Middle frontal gyrus (tissue), 1 donor: ENCODE data around the gene ATE1.

Experiments used
- DNase-seq: peaks from one replicate; pipeline ENCODE4 v3.0.0-alpha.2; 2015; ENCODE audit warnings: low spot score; ENCODE audit errors: extremely low spot score

The ATE1 gene

DNA sequence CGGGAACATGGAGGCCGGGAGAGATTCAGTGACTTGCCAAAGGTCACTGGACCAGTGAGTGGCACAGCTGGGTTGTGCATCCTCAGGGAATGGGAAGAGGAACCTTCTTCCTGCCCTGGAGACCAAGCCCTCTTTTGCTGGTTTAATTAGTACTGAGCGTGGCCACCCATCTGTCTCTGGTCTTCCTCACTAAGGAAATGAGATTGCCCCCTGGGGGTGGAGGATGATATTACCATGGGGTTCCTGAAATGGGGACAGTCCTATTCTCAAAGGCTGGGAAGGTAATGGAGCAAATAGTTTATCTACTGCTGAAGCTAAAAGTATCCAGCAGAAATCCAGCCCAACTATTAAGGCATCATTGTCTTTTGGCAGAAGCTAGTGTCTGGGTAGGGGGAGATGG is 231.0 kb downstream of the ATE1 start:
- no peak for DNase-seq

DNA sequence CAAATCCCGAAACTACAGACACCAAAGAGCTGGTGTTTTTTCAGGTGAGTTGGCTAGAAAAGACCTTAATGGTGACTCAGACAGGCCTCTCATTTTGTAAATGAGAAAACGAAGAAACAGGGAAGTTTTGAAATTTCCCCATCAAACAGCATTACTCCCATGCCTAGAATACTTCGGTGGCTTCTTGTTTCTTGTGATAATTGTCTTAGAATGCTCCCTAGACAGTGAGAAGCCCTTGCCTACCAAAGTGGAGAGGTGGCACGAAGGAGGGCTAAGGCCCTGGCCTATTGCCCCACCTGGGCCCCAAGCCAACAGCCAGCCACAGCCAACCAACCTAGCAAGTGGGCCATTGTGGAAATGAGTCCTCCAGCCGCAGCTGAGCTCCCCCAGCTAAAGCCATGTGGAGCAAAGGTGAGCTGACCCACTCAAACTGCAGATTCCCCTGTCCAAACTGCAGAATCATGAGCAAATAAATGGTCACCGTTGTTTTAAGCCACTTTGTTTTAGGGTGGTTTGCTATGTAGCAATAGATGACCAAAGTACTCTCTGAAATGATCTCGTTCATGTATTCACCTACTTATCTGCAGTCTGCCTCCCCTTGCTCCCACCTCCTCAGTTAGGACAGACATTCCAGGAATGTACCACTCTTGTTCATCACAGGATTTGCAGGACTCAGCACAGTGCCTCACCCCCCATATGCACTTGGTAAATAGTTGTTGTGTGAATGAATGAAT is 231.9 kb downstream of the ATE1 start:
- no peak for DNase-seq

DNA sequence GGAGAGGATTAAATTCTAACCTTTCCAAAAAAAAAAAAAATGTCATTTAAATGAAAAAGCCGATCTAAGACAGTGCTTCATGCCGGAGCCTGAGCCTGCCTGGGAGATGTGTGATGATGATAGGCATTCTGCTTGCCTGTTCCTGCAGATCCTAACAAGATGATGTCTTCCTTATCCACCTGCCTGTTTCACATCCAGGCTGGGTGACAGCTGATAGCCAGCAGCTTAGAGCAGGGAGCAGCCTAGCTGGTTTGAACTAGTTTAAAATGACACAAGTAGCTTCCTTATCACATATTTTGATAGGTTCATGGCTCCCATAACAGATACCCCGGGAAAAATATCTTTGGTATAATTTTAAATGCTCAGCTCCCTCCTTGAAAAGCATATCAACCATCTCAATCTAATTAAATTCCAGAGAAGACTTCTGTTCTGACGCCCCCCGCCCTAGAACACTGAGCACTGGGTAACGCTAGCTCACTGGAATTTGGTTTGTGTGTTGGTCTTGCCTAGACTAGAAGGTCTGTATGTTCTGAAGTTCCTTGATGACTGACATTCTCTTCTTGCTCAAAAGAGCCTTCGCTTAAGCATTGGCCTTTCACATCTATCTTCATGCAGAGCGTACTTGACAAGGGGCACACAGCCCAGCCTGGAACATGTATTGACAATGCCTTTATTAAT is 232.7 kb downstream of the ATE1 start:
- no peak for DNase-seq

DNA sequence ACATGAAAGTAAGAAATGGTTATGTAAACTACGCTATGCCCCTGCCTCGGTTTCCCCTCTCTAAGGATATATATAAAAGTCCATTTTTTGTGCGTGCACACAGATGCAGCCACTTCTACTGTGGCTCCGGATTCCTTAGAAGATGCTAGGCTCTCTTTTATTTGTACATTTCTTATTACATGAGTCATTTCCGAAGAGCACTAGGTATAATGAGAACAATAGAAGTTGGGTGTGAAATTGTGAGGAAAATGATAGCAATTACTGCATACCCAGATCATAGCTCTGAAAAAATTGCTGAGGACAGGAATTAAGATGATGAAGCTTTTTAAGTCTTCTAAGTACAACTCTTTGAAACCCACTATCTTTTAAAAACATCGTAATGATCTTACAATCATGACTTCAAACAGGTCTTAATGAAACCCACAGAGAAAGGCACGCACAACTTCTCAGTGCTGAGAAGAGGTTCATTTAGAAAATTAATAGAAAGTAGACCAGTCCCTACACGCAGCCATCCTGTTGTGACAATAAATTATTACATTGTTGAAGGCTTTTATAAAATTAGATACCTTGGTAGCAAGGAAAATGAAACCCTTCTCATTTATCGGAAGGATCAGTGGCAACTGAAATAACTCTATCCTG is 233.4 kb downstream of the ATE1 start:
- no peak for DNase-seq

DNA sequence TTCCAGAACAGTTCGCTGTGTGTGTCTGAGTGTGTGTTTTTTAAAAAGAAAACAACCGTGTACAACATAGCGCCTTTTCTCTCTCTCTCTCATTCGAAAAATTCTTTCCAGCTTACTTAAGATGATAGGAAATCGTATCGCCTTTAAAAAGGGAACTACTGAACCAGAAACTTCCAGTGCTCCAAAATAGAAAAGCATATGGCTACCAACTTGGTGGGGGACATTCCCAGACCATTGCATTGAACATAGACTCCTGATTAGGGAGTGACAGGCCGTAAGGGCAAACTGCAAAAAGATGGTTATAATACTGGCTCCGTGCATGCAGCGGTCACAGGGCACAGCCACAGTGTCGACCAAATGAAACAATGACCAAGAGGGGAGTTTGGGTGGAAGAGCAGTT is 235.2 kb downstream of the ATE1 start:
- no peak for DNase-seq

DNA sequence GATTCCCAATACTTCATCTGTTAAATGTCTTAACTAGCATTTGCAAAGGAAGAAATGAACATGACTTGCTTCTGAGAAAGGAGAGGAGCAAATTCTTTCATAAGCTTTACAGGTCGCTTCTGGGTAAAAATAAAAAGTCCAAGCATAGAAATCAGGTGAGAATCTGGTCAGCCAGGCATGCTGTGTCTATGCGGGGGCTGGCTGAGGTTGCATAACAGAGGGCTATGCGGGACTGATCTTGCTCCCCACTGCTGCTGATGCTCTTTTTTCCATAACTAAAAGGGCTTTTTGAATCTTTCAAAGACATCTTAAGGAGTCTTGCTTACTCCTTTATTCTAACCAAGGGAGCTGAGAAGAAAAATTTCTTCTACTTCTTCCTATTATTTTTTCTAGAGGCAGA is 236.9 kb downstream of the ATE1 start:
- no peak for DNase-seq
